Spleen (tissue), 11 donors: ENCODE results near the gene KIF1A. TPM values are rescaled to one million over a fixed set of nuclear protein-coding genes. Genes with fewer than 3 reads are reported as not detected.

Experiments used
- DNase-seq: peaks from one replicate; pipeline ENCODE4 v3.0.0-alpha.2; 2020
- H3K27ac ChIP-seq, 8 donors: fragments of 200-600 bp; sonication (generic) in 7 of 8; 1 replicate in 4 of 8; 2 replicates in 4 of 8; pipeline versions ENCODE4 v1.5.0 to v1.8.0; 2016 to 2021; ENCODE audit warnings: inconsistent platforms in 4 of 8, mild to moderate bottlenecking in 4 of 8, moderate library complexity in 1 of 8
- H3K27me3 ChIP-seq, 7 donors: fragments of 200-600 bp; sonication (generic) in 6 of 7; replicated peaks in 1 of 7; 1 replicate in 4 of 7; 2 replicates in 3 of 7; pipeline versions ENCODE4 v1.5.0 to v1.8.0; 2016 to 2021; ENCODE audit warnings: inconsistent platforms in 3 of 7, mild to moderate bottlenecking in 1 of 7
- H3K36me3 ChIP-seq, 6 donors: fragments of 200-600 bp; sonication (generic) in 5 of 6; 1 replicate in 4 of 6; 2 replicates in 2 of 6; pipeline versions ENCODE4 v1.5.0 to v1.8.0; 2016 to 2021; ENCODE audit warnings: inconsistent platforms in 2 of 6
- H3K4me1 ChIP-seq, 6 donors: fragments of 200-600 bp; sonication (generic) in 5 of 6; 1 replicate in 3 of 6; 2 replicates in 3 of 6; pipeline versions ENCODE4 v1.5.0 to v1.8.0; 2016 to 2021; ENCODE audit warnings: inconsistent platforms in 3 of 6
- H3K4me3 ChIP-seq, 8 donors: fragments of 200-600 bp; sonication (generic) in 7 of 8; 1 replicate in 4 of 8; 2 replicates in 4 of 8; pipeline versions ENCODE4 v1.5.0 to v1.8.0; 2016 to 2021; ENCODE audit warnings: inconsistent platforms in 4 of 8, mild to moderate bottlenecking in 4 of 8, moderate library complexity in 2 of 8
- H3K9me3 ChIP-seq, 8 donors: fragments of 200-600 bp; sonication (generic) in 7 of 8; 1 replicate in 4 of 8; 2 replicates in 4 of 8; pipeline versions ENCODE4 v1.5.0 to v1.8.0; 2016 to 2021; ENCODE audit warnings: inconsistent platforms in 4 of 8
- POLR2A ChIP-seq, 3 donors: fragments of 450-650 bp; IDR thresholded peaks; one replicate each; pipeline ENCODE4 v1.5.1; 2017; ENCODE audit warnings: antibody characterized with exemption in 3 of 3, mild to moderate bottlenecking in 1 of 3
- POLR2AphosphoS5 ChIP-seq, 3 donors: sonication (generic); formaldehyde crosslinking; IDR thresholded peaks; one replicate each; pipeline ENCODE4 v1.5.1; 2017; ENCODE audit warnings: antibody characterized with exemption in 3 of 3
- WGBS, 5 donors: extraction: QIAGEN DNeasy Blood & Tissue Kit in 3 of 5; methylation state at CpG; one replicate each; pipeline versions ENCODE4 v1.1.5 to v1.1.7; 2013 to 2018; 5-methylcytosine and 5-hydroxymethylcytosine counted together
- intact Hi-C: fragments of 100-400 bp; cut with DNase I; formaldehyde crosslinking; loops from one replicate; pipeline ENCODE4 v1.15.0; 2023; ENCODE audit warnings: low total_unique reads
- polyA plus RNA-seq, 3 donors: library from polyadenylated mRNA; stranded (reverse); fragments of 200-250 nt; gene quantifications; one replicate each; pipeline ENCODE4 v1.2.1, GENCODE V29; 2013
- small RNA-seq, 4 donors: library from RNA; depleted of rRNA; stranded (forward); fragments of <200 nt; gene quantifications; one replicate each; pipeline ENCODE3, GENCODE V24; 2016
- total RNA-seq, 7 donors: library from RNA; depleted of rRNA in 3 of 7; stranded (reverse); fragments of >200 nt in 3 of 7; fragmentation: NEBNext Ultra II Directional in 4 of 7; extraction: Animal tissue kit (Norgen Biotek cat#: 25700) in 4 of 7; gene quantifications; one replicate each; pipeline versions ENCODE4 v1.1.0 to v1.2.1, GENCODE V29; 2016 to 2021
- TF ChIP-seq, protein P1 (sequence below), 11 experiments: fragments of 200-600 bp in 7 of 11; fragments of 450-650 bp in 4 of 11; sonication (generic) in 4 of 11; IDR thresholded peaks in 8 of 11; conservative IDR thresholded peaks in 3 of 11; 1 replicate in 7 of 11; 2 replicates in 4 of 11; pipeline versions ENCODE4 v1.4.0 to v1.8.0; 2016 to 2021; ENCODE audit warnings: antibody characterized with exemption in 11 of 11, inconsistent platforms in 4 of 11, mild to moderate bottlenecking in 1 of 11
- donor health status: healthy with polysubstance abuse.
- donor health status: DM: no; HTN: no; CAD: no; lungs with moderate emphysema.
- donor health status: DM: no; HTN: no; CAD: no.
- donor health status: Bipolar disorder and iron deficiency.
- donor health status: healthy.
- donor health status: DM: no; HTN: no; CAD: no.
- donor health status: DM: yes; HTN: yes; CAD: no.

Gene KIF1A
- total and polyA plus RNA-seq, 10 donors, result 0.02 to 2.0 (median 0.55) TPM; not detected in 1

DNA sequence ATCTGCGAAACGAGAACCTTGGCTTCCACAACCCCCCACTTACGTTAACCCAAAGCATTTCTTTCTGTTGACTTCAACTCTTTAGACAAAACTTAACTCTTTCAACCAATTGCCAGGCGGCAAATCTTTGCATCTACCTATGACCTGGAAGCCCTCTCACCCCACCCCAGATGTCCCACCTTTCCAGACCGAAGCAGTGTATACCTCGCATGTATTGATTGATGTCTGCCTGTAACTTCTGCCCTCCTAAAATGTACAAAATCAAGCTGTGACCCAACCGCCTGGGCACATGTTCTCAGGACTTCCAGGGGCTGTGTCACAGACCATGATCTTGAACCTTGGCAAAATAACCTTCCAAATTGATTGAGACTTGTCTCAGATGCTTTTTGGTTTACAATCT is 149.6 kb downstream of the KIF1A start:
- no peak for DNase-seq
- Histone ChIP-seq H3K9me3 (peaks cover 0 to 5% (median 2%) of the 10 kb centered on the region in 8 donors), H3K4me1 (peaks cover 0 to 8% (median 0%) of the 10 kb centered on the region in 6 donors), H3K27ac (no peak overlapping the region), H3K36me3 (no peaks in the 10 kb centered on the region), H3K27me3 (peaks cover 0 to 55% (median 17%) of the 10 kb centered on the region in 7 donors), H3K4me3 (no peak overlapping the region)
- intact Hi-C loops, result no loop called here
- 83 to 86% (median 85%) methylated on average over 7 of the region's 7 CpGs for WGBS, 5 donors
- TF ChIP-seq POLR2A (IDR thresholded peaks at IDR 0.05), result no peak
- TF ChIP-seq POLR2AphosphoS5 (IDR thresholded peaks at IDR 0.05), result no peak
- TF ChIP-seq, protein P1, sequence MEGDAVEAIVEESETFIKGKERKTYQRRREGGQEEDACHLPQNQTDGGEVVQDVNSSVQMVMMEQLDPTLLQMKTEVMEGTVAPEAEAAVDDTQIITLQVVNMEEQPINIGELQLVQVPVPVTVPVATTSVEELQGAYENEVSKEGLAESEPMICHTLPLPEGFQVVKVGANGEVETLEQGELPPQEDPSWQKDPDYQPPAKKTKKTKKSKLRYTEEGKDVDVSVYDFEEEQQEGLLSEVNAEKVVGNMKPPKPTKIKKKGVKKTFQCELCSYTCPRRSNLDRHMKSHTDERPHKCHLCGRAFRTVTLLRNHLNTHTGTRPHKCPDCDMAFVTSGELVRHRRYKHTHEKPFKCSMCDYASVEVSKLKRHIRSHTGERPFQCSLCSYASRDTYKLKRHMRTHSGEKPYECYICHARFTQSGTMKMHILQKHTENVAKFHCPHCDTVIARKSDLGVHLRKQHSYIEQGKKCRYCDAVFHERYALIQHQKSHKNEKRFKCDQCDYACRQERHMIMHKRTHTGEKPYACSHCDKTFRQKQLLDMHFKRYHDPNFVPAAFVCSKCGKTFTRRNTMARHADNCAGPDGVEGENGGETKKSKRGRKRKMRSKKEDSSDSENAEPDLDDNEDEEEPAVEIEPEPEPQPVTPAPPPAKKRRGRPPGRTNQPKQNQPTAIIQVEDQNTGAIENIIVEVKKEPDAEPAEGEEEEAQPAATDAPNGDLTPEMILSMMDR (IDR thresholded peaks at IDR 0.05 in 8 of 11, conservative IDR thresholded peaks at IDR 0.05 in 3 of 11), result no peak

DNA sequence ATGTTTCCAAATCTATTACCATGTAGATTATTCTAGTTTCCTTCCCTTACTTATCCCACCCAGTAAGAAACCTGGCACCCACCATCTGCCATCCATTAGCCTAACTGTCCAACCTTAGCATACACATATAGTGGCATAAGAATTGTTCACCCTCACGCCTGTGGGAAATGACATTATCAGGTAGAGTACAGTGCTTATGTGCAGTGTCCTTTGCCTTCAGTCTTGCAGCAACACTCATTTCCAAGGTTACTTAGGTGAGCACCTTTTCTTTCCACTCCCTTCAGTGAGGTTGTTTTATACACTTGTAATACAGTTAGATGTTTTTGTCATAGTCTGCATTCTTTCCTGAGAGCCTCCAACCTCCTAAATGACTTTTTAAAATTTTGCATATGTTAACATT is 155.4 kb downstream of the KIF1A start:
- no peaks in the 10 kb centered on the region for H3K36me3 ChIP-seq
- DNase-seq, result no peak
- TF ChIP-seq POLR2AphosphoS5 (IDR thresholded peaks at IDR 0.05) (no peak), POLR2A (IDR thresholded peaks at IDR 0.05) (no peak)
- TF ChIP-seq, protein P1 (IDR thresholded peaks at IDR 0.05 in 8 of 11, conservative IDR thresholded peaks at IDR 0.05 in 3 of 11), result no peak
- peaks cover 0 to 22% (median 15%) of the 10 kb centered on the region in 8 donors for H3K9me3 ChIP-seq
- intact Hi-C loops, result no loop called here
- 75 to 87% (median 83%) methylated on average over 1 of the region's 1 CpG for WGBS, 5 donors
- peaks cover 0 to 40% (median 0%) of the 10 kb centered on the region in 7 donors for H3K27me3 ChIP-seq
- H3K4me1 ChIP-seq, result no peaks in the 10 kb centered on the region
- H3K4me3 ChIP-seq, result no peak overlapping the region
- H3K27ac ChIP-seq, result no peak overlapping the region

Small RNA genes within 50 kb of the gene (small RNA-seq; reads per million reads assigned to genes)
- 0 reads per million in 4 donors for gene AC011298.3

Other genes starting within 250 kb of the KIF1A start
- gene CAPN10, start 233.5 kb downstream of the KIF1A start, total RNA-seq, result 10 to 100 TPM; 43.0 to 82.6 (median 59.4) TPM
- gene CAPN10, start 233.5 kb downstream of the KIF1A start, polyA plus RNA-seq, result 10 to 100 TPM; 34.7 to 83.1 (median 66.1) TPM
- gene GPR35, start 194.7 kb downstream of the KIF1A start, total RNA-seq, result 10 to 100 TPM; 10.3 to 25.3 (median 18.7) TPM
- 10 to 100 TPM in 2 of 3 donors, 1 to 10 TPM in 1; 7.4 to 19.1 (median 17.8) TPM for gene GPR35, start 194.7 kb downstream of the KIF1A start, polyA plus RNA-seq
- under 1 TPM in 1 of 7 donors, not detected in 6; 0.95 TPM for gene AQP12B, start 137.3 kb downstream of the KIF1A start, total RNA-seq
- gene AQP12B, start 137.3 kb downstream of the KIF1A start, polyA plus RNA-seq, result 1 to 10 TPM in 1 of 3 donors, under 1 TPM in 1, not detected in 1; 0.03 to 1.8 TPM
- 1 to 10 TPM in 1 of 7 donors, not detected in 6; 1.6 TPM for gene AQP12A, start 128.4 kb downstream of the KIF1A start, total RNA-seq
- 1 to 10 TPM in 1 of 3 donors, not detected in 2; 1.8 TPM for gene AQP12A, start 128.4 kb downstream of the KIF1A start, polyA plus RNA-seq
- 1 to 10 TPM in 5 of 7 donors, under 1 TPM in 1, not detected in 1; 0.70 to 4.5 (median 3.8) TPM for gene AGXT, start 48.6 kb upstream of the KIF1A start, total RNA-seq
- 1 to 10 TPM in 2 of 3 donors, under 1 TPM in 1; 0.61 to 1.5 (median 1.2) TPM for gene AGXT, start 48.6 kb upstream of the KIF1A start, polyA plus RNA-seq
- gene MAB21L4, start 75.9 kb upstream of the KIF1A start, total RNA-seq, result under 1 TPM in 2 of 7 donors, not detected in 5; 0.33 to 0.70 TPM
- under 1 TPM in 2 of 3 donors, not detected in 1; 0.04 to 0.13 TPM for gene MAB21L4, start 75.9 kb upstream of the KIF1A start, polyA plus RNA-seq
- 1 to 10 TPM in 4 of 7 donors, under 1 TPM in 3; 0.29 to 3.6 (median 1.1) TPM for gene CROCC2, start 86.1 kb upstream of the KIF1A start, total RNA-seq
- under 1 TPM; 0.04 to 0.74 (median 0.17) TPM for gene CROCC2, start 86.1 kb upstream of the KIF1A start, polyA plus RNA-seq
- gene SNED1, start 178.4 kb upstream of the KIF1A start, total RNA-seq, result 10 to 100 TPM; 41.2 to 85.3 (median 66.2) TPM
- gene SNED1, start 178.4 kb upstream of the KIF1A start, polyA plus RNA-seq, result 1 to 10 TPM; 2.6 to 9.5 (median 4.6) TPM